ENCODE data around the gene MEGF9. TPM values are rescaled to one million over a fixed set of nuclear protein-coding genes. Genes with fewer than 3 reads are reported as not detected.

Gene MEGF9
- polyA plus RNA-seq, 1 donor (not counting 4 experiments of a cell fraction or from before 2014, with no cell fraction given), result 11.2 TPM

GRCh38 chr9:120737416-120738165 is 23.3 kb upstream of the MEGF9 start:
- no peaks in the 10 kb centered on the region for H3K9me3 ChIP-seq (ENCODE audit: control insufficient read depth, low read depth, low read length)
- no peaks in the 10 kb centered on the region for H3K9me1 ChIP-seq (ENCODE audit: control insufficient read depth, extremely low read depth, insufficient read depth, low read length)
- H2AFZ ChIP-seq (ENCODE audit: control insufficient read depth, low read length), result no peak overlapping the region
- DNase-seq (ENCODE audit: low read depth, low spot score), result no peak
- dilution Hi-C loops (cut with MboI; ENCODE audit: extremely low pct_ligation_motif_present, low sequenced_read_pairs), result no loop called here
- no peak overlapping the region for H3K27ac ChIP-seq (ENCODE audit: control insufficient read depth, insufficient read depth, low read length)
- H3K79me2 ChIP-seq (ENCODE audit: control insufficient read depth, insufficient read depth, low read length), result no peaks in the 10 kb centered on the region
- peaks cover 3% of the 10 kb centered on the region for H3K4me1 ChIP-seq (ENCODE audit: control insufficient read depth, extremely low read depth, insufficient read depth, low read length)
- FAIRE-seq, result no peak
- no peaks in the 10 kb centered on the region for H3K36me3 ChIP-seq (ENCODE audit: control insufficient read depth in 2 of 2, extremely low read depth in 1 of 2, insufficient read depth in 2 of 2, low read length in 2 of 2)
- H3K27me3 ChIP-seq (ENCODE audit: control insufficient read depth, extremely low read depth, insufficient read depth, low read length), result no peaks in the 10 kb centered on the region
- H3K9ac ChIP-seq (ENCODE audit: control insufficient read depth, extremely low read depth, insufficient read depth, low read length), result no peak overlapping the region
- no peaks in the 10 kb centered on the region for H4K20me1 ChIP-seq (ENCODE audit: control insufficient read depth, extremely low read depth, insufficient read depth, low read length)
- no peak overlapping the region for H3K4me3 ChIP-seq (ENCODE audit: control insufficient read depth in 2 of 3, extremely low read depth in 1 of 3, insufficient read depth in 2 of 3, low read depth in 1 of 3, low read length in 3 of 3)
- no peak overlapping the region for H3K4me2 ChIP-seq (ENCODE audit: control insufficient read depth, extremely low read depth, insufficient read depth, low read depth, low read length)
- no peak for TF ChIP-seq CTCF (optimal IDR thresholded peaks at IDR 0.05 in 1 of 3, IDR thresholded peaks at IDR 0.05 in 1 of 3, conservative IDR thresholded peaks at IDR 0.05 in 1 of 3; ENCODE audit: extremely low read depth in 1 of 3, insufficient read depth in 2 of 3, low read length in 3 of 3)
- TF ChIP-seq EZH2 (IDR thresholded peaks at IDR 0.05; ENCODE audit: low read length), result no peak

DNA sequence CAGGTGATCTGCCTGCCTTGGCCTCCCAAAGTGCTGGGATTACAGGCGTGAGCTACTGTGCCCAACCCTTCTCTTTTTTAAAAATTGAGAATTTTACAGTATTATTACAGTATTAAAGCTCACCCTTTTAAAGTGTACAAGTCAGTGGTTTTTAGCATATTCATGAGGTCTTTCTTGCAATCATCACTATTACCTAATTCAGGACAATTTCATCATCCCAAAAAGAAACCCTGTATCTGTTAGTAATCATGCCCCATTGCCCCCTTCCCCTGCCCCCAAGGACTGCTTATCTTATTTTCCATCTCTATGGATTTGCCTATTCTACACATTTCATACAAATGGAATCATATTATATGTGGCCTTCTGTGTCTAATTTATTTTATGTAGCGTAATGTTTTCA is 22.6 kb upstream of the MEGF9 start:
- dilution Hi-C loops (cut with MboI; ENCODE audit: extremely low pct_ligation_motif_present, low sequenced_read_pairs), result no loop called here
- Histone ChIP-seq H3K9ac (ENCODE audit: control insufficient read depth, extremely low read depth, insufficient read depth, low read length) (no peak overlapping the region), H3K36me3 (ENCODE audit: control insufficient read depth in 2 of 2, extremely low read depth in 1 of 2, insufficient read depth in 2 of 2, low read length in 2 of 2) (no peaks in the 10 kb centered on the region), H3K27me3 (ENCODE audit: control insufficient read depth, extremely low read depth, insufficient read depth, low read length) (no peaks in the 10 kb centered on the region), H3K4me1 (ENCODE audit: control insufficient read depth, extremely low read depth, insufficient read depth, low read length) (peaks cover 3% of the 10 kb centered on the region), H4K20me1 (ENCODE audit: control insufficient read depth, extremely low read depth, insufficient read depth, low read length) (no peaks in the 10 kb centered on the region), H2AFZ (ENCODE audit: control insufficient read depth, low read length) (no peak overlapping the region), H3K27ac (ENCODE audit: control insufficient read depth, insufficient read depth, low read length) (no peak overlapping the region), H3K4me3 (ENCODE audit: control insufficient read depth in 2 of 3, extremely low read depth in 1 of 3, insufficient read depth in 2 of 3, low read depth in 1 of 3, low read length in 3 of 3) (no peak overlapping the region), H3K9me1 (ENCODE audit: control insufficient read depth, extremely low read depth, insufficient read depth, low read length) (no peaks in the 10 kb centered on the region), H3K4me2 (ENCODE audit: control insufficient read depth, extremely low read depth, insufficient read depth, low read depth, low read length) (no peak overlapping the region), H3K9me3 (ENCODE audit: control insufficient read depth, low read depth, low read length) (no peaks in the 10 kb centered on the region), H3K79me2 (ENCODE audit: control insufficient read depth, insufficient read depth, low read length) (no peaks in the 10 kb centered on the region)
- FAIRE-seq (no peak), DNase-seq (ENCODE audit: low read depth, low spot score) (no peak)
- TF ChIP-seq EZH2 (IDR thresholded peaks at IDR 0.05; ENCODE audit: low read length) (no peak), CTCF (optimal IDR thresholded peaks at IDR 0.05 in 1 of 3, IDR thresholded peaks at IDR 0.05 in 1 of 3, conservative IDR thresholded peaks at IDR 0.05 in 1 of 3; ENCODE audit: extremely low read depth in 1 of 3, insufficient read depth in 2 of 3, low read length in 3 of 3) (no peak)

All from keratinocyte (primary cell).